HG03066 (cell line): Measurements from ENCODE around the gene C2CD2.
A peak's percentile ranks its signal among the peaks of the same experiment; 100 is the strongest.

ENCODE experiments used
- ATAC-seq: cut with Tn5 transposase; IDR thresholded peaks from one replicate; pipeline ENCODE4 v1.9.1; 2021; ENCODE audit warnings: low read depth; ENCODE audit not compliant: unreplicated experiment

C2CD2 gene

GRCh38 chr21:41892726-41893125 is 61.1 kb downstream of the C2CD2 start:
- ATAC-seq: no peak

- no peak for ATAC-seq
These were observed 62.7 kb downstream of the C2CD2 start for GRCh38 chr21:41891132-41891531.

- ATAC-seq: no peak
These were observed 63.5 kb downstream of the C2CD2 start for GRCh38 chr21:41890355-41890754.

- no peak for ATAC-seq
These were observed 65.0 kb downstream of the C2CD2 start for GRCh38 chr21:41888749-41889376.

- no peak for ATAC-seq
These were observed 66.2 kb downstream of the C2CD2 start for GRCh38 chr21:41887667-41888066.

- ATAC-seq: no peak
These were observed 67.5 kb downstream of the C2CD2 start for GRCh38 chr21:41886328-41886727.

GRCh38 chr21:41885341-41886024 is 68.3 kb downstream of the C2CD2 start:
- ATAC-seq: no peak

- no peak for ATAC-seq
These were observed 69.3 kb downstream of the C2CD2 start for GRCh38 chr21:41884501-41885030.

- no peak for ATAC-seq
These were observed 70.2 kb downstream of the C2CD2 start for GRCh38 chr21:41883582-41883981.

- no peak for ATAC-seq
These were observed 72.8 kb downstream of the C2CD2 start for GRCh38 chr21:41881051-41881450.

- no peak for ATAC-seq
These were observed 73.7 kb downstream of the C2CD2 start for GRCh38 chr21:41880153-41880552.

- ATAC-seq: peak; percentile 54
These were observed 74.4 kb downstream of the C2CD2 start, which contains the start of gene PRDM15 for GRCh38 chr21:41879190-41879998. Gene PRDM15 (minus strand): TSS chr21:41879344. CDS start chr21:41860363, 18,981 bp downstream.

- peak; percentile 35 for ATAC-seq
These were observed 75.0 kb downstream of the C2CD2 start for GRCh38 chr21:41878831-41879189.

- peak; percentile 32 for ATAC-seq
These were observed 75.7 kb downstream of the C2CD2 start for GRCh38 chr21:41877901-41878830.

GRCh38 chr21:41876928-41877652 is 76.7 kb downstream of the C2CD2 start:
- no peak for ATAC-seq

GRCh38 chr21:41876396-41876795 is 77.4 kb downstream of the C2CD2 start:
- ATAC-seq: no peak

- ATAC-seq: no peak
These were observed 78.7 kb downstream of the C2CD2 start for GRCh38 chr21:41875086-41875485.

GRCh38 chr21:41874611-41875010 is 79.2 kb downstream of the C2CD2 start:
- ATAC-seq: no peak

- no peak for ATAC-seq
These were observed 80.4 kb downstream of the C2CD2 start for GRCh38 chr21:41873426-41873825.

GRCh38 chr21:41873005-41873404 is 80.8 kb downstream of the C2CD2 start:
- no peak for ATAC-seq
